ENCODE results near the gene RFFL. TPM values are rescaled to one million over a fixed set of nuclear protein-coding genes. Genes with fewer than 3 reads are reported as not detected.
"Not testable (repeated sequence)": the region's sequence is repeated elsewhere in the genome, so short reads cannot be mapped to it uniquely, and the experiment has no call there.

RFFL gene
- total and polyA plus RNA-seq, 8 donors = 19.6 to 42.0 (median 22.2) TPM

- Histone ChIP-seq H3K27ac (no peak overlapping the region), H3K9me3 (no peaks in the 10 kb centered on the region), H3K36me3 (no peaks in the 10 kb centered on the region), H3K4me3 (no peak overlapping the region), H3K27me3 (no peaks in the 10 kb centered on the region), H3K4me1 (peaks cover 0 to 19% of the 10 kb centered on the region in 2 donors)
- DNase-seq (no peak), ATAC-seq (no peak)
- TF ChIP-seq CTCF (IDR thresholded peaks at IDR 0.05) = no peak
- intact Hi-C loops (cut with DNase I) = no loop called here
Measured at GRCh38 chr17:35044181-35044580, 19.3 kb downstream of the RFFL start.

GRCh38 chr17:35041390-35041789, 22.1 kb downstream of the RFFL start:
- no peak overlapping the region for H3K4me3 ChIP-seq
- no peaks in the 10 kb centered on the region for H3K9me3 ChIP-seq
- no peaks in the 10 kb centered on the region for H3K27me3 ChIP-seq
- no peak for ATAC-seq
- no peak for TF ChIP-seq CTCF (IDR thresholded peaks at IDR 0.05)
- no peak overlapping the region for H3K27ac ChIP-seq
- intact Hi-C loops (cut with DNase I) = no loop called here
- H3K36me3 ChIP-seq = no peaks in the 10 kb centered on the region
- H3K4me1 ChIP-seq = peaks cover 0 to 13% of the 10 kb centered on the region in 2 donors
- no peak for DNase-seq

- Histone ChIP-seq H3K9me3 (no peaks in the 10 kb centered on the region), H3K27me3 (no peaks in the 10 kb centered on the region), H3K27ac (no peak overlapping the region), H3K36me3 (no peaks in the 10 kb centered on the region), H3K4me1 (no peaks in the 10 kb centered on the region), H3K4me3 (no peak overlapping the region)
- no peak for ATAC-seq
- no peak for TF ChIP-seq CTCF (IDR thresholded peaks at IDR 0.05)
- no peak for DNase-seq
- intact Hi-C loops (cut with DNase I) = no loop called here
Measured at GRCh38 chr17:35038453-35038852, 25.1 kb downstream of the RFFL start.

- Histone ChIP-seq H3K9me3 (no peaks in the 10 kb centered on the region), H3K27ac (no peak overlapping the region), H3K36me3 (peaks cover 0 to 9% of the 10 kb centered on the region in 2 donors), H3K27me3 (no peaks in the 10 kb centered on the region), H3K4me1 (peaks cover 0 to 17% of the 10 kb centered on the region in 2 donors), H3K4me3 (no peak overlapping the region)
- intact Hi-C loops (cut with DNase I) = no loop called here
- TF ChIP-seq CTCF (IDR thresholded peaks at IDR 0.05) = no peak
- ATAC-seq (no peak), DNase-seq (no peak)
Measured at GRCh38 chr17:35030780-35031179, 32.7 kb downstream of the RFFL start.

- TF ChIP-seq CTCF (IDR thresholded peaks at IDR 0.05) = no peak
- Histone ChIP-seq H3K9me3 (no peaks in the 10 kb centered on the region), H3K36me3 (peaks cover 0 to 19% of the 10 kb centered on the region in 2 donors), H3K4me1 (peaks cover 0 to 17% of the 10 kb centered on the region in 2 donors), H3K27ac (peak overlapping the region in 1 of 2 donors; percentile 72), H3K4me3 (no peak overlapping the region), H3K27me3 (no peaks in the 10 kb centered on the region)
- no peak for DNase-seq
- no peak for ATAC-seq
- intact Hi-C loops (cut with DNase I) = no loop called here
Measured at GRCh38 chr17:35028531-35029262, 34.8 kb downstream of the RFFL start.

- peaks cover 0 to 19% of the 10 kb centered on the region in 2 donors for H3K36me3 ChIP-seq
- peaks cover 0 to 23% of the 10 kb centered on the region in 2 donors for H3K4me1 ChIP-seq
- H3K9me3 ChIP-seq; H3K4me3 ChIP-seq; DNase-seq; ATAC-seq; intact Hi-C loops (cut with DNase I); H3K27me3 ChIP-seq: not testable (repeated sequence)
- H3K27ac ChIP-seq = peak overlapping the region in 1 of 2 donors; percentile 72
Measured at GRCh38 chr17:35028097-35028496, 35.4 kb downstream of the RFFL start.
